Suppressor macrophage (primary cell): Measurements from ENCODE around the gene OLFM4.

Experiments used
- DNase-seq, 4 experiments: peaks; one replicate each; pipeline ENCODE4 v3.0.0-alpha.2; 2020 to 2022

Gene OLFM4

DNA sequence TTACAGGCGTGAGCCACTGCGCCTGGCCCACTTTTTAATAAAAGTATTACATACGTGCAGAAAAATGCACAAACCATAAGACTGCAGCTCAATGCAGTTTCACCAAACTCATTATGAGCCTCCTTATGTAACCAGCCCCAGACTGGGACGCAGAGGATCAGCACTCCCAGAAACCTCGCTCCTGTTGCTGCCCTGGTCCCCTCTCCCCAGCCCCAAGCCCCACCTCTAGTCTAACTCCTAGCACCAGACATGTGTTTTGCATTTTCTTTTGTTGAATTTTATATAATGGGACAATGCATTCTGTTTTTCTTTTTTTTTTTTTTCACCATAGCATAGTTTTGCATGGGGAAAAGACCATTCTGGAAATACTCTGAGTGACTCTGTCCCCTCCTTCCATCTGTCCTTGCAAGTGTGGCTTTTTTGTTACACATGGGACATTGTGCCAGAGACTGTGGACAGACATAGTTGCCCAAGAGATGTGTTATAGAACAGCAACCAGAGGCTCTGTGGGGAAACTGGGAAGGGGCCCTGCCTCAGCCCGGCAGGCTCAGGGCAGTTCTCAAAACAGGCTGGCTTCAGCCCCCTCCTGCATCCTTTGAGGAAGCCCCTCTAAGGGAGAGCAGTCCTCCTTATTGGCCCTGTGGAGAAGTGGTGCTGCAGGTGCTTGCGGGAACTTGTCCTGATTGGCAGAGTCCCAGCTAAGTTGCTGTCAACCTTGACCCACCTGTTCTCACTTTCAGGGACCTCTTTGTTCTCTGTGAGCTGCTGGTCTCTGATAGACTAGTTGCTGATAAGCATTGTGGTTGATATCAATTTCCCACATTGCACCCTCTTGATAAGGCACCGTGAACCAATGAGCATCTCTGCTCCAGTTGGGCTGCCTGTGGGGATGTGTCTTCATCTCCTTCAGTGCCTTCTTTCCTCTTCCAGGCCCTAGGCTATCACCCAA lies 13.8 kb upstream of the OLFM4 start:
- no peak for DNase-seq

DNA sequence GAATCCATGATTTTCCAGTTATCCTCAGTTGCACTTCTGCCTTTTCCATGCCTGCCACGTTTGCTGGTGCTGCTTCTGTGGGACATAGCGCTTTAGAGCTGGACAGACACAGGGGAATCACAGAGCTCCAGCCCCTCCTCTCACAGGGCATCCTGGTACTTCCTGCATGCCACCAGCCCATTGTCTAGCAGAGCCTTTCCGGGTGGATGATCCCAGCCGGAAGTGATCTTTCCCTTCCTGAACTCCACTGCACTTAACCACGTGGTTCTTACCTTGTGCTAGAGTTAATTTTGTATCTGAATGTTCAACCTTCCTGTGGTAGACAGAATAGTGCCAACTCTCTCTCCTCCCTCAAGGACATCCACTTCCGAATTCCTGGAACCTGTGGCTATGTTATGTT lies 12.6 kb upstream of the OLFM4 start:
- DNase-seq, result no peak

DNA sequence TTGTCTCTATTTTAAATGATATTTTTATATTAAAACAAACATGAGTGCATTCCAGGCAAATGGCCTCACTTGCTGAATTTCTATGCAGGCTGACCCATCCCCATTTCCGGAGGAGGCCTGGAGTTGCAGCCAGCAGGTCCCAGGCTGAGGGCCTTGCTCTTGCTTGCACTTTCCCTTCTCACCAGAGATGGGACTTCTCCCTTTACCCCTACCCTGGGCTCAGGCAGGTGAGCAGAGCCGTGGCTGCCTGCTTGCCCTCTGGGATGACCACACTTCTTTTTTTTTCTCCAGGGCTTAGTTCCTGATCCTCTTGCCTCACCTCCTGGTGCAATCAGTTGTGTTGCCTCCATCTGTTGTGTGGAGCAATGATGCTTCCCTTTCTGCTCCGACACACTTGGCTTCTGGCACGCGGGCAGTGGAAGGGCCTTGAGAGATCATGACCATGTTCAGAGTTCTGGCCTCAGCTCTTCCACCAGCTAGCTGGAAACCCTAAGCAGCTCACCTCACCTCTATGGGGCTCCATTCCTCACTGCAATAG lies 11.1 kb upstream of the OLFM4 start:
- peak; percentile 4 to 61 (median 40) for DNase-seq

DNA sequence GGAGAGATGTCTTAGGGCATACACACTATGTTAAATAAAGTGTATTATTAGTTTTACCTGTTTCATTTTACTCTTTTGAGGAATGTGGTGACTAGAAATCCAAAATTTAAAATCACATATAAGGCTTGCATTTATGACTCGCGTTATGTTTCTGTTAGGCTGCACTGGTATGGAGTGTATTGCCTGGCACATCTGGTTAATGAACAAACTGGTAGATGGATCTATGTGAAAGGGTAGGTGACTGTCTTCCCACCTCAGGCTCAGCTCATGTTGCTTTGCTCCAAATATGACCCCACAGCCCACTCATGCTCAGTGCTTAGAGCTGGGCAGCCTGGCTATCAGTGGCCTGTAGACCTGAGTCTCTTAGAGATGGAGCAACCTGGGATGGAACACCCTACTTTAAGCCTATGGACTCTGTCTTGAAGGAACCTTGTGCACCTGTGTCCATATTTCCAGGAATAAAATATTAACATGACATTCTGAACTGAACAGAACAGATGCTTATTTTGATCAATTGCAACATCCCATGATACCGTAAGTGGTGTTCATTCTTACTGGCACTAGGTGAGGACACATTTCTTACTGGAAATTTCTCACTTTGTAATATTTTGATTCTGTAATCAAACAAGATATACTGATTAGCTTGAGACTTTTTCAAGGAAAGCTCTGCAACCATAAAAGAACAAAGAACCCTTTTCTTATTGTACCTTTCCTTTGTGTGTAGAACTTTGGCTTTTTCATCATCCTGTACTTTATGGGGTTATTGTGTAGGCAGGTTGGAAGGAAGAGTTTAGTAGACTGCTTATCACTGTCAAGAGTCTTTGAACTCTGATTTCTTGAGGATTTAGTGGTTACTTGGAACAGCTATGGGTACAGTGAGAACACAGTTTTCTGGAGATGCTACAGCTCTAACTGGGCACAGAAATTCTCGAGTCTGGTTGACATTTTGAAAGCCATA lies 9.6 kb upstream of the OLFM4 start:
- DNase-seq, result no peak

DNA sequence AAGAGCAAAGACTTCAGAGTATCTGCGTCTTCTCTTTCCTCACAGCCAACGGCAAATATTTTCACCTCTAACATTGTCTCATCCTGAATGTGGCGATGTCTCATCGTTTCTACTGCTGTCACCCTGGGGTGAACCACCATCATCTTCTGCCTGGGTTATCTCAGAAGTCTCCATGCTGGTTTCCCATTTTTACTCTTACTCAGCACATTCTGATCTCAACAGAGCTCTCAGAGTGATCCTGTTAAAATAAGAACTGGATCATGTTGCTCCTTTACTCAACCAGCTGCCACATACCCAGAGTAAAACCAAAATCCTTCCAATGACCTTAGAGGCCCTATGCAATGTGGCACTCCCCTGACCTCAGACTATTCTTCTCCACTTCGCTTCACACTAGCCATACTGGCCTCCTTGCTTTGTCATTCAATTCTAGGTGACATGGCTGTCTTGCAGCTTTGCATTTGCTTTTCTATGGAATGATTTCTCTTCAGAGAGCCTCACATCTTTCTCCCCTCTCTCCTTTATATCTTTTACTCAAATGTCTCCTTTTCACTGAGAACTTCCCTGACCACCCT lies 7.8 kb upstream of the OLFM4 start:
- no peak for DNase-seq

DNA sequence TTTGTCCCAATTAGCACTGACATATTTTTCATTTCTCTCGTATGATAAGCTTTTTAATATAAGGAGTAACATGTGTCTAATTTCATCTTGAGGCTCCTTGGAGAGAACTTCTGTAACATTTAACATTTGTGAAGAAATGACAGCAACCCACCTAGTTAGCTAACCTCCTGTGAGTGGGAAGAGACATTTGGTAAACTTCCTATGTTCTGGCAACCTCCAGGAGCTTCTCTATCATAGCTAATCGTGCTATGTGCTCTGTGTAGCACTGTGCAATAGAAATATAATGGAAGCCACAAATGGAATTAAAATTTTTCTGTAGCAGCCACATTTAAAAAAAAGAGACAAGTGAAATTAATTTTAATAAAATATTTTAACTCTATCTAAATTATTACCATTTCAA lies 5.4 kb upstream of the OLFM4 start:
- DNase-seq, result peak in 2 of 4 experiments; percentile 20 to 24

DNA sequence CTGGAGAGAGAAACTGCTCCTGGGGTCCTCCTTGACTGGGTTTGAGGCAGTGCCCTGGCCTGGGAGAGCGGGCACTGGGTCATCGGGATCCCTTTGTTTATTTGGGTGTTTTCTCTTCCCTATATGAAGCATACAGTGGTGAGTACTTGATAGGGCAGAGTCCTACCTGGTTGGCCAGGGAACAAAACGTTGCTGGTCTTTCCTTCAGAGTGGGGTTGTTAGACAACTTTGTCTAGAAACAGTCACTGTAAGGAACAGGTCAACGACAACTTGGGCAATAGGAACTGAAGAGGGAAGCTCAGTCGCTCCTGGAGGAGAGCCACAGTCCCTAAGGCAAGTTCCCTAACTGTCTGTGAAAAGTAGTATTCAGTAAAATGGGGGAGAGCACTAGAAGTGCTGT lies 550 bp upstream of the OLFM4 start:
- DNase-seq, result no peak

DNA sequence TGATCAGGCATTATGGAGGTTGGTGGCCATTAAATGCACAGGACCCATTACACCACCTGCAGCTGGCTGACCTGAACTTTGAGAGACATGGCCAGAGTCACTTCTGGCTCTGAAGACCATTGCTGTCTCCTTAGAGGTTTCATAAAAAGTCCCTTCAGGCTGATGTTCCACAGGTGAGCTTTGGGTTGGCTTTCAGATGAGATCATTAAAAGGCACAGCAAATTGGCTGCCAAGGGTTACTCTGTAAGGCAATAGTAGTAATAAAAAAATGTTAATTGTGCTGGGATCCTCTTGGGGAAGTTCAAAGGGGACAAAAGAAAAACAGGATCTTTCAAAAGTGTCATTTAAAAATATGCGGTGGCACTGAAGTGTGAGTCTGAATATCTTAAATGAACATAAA lies 4.2 kb downstream of the OLFM4 start:
- no peak for DNase-seq

DNA sequence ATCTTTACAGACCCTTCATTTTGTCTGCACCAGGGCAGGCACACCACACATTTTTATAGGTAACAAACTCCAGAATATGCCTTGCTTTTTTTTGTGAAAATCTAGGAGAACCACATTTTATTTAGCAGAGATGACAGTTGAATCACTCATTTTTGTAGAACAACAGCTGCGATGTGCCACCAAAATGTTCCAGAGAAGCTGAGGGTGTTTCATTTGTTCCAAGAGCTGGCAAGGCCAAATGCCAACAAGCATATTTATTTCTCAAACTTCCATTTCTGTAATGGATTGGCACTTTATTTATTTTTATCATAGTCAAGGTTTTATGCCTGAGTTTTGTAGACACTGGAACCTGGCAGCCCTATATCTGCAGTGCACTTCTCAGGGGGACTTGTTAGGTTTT lies 10.4 kb downstream of the OLFM4 start:
- no peak for DNase-seq

DNA sequence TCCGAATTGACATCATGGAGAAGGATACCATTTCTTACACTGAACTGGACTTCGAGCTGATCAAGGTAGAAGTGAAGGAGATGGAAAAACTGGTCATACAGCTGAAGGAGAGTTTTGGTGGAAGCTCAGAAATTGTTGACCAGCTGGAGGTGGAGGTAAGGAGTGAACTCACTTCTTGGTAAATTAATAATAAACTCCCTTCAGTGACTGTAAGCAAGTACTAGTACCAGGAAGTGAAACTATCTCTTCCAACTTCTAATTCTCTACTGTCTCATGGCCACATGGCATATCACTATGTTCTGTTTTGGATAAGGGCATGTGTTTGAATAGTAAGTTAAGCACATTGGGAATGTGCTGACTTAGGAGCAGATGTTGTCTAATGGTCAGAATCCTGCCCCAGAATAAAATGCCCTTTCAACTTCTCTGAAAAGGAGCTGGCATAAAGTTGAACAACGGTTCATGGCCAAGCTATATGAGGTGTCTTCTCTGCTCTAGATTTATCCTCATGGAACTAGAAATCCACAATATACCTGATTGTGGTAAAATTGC lies 13.4 kb downstream of the OLFM4 start:
- DNase-seq, result peak in 1 of 4 experiments; percentile 10

DNA sequence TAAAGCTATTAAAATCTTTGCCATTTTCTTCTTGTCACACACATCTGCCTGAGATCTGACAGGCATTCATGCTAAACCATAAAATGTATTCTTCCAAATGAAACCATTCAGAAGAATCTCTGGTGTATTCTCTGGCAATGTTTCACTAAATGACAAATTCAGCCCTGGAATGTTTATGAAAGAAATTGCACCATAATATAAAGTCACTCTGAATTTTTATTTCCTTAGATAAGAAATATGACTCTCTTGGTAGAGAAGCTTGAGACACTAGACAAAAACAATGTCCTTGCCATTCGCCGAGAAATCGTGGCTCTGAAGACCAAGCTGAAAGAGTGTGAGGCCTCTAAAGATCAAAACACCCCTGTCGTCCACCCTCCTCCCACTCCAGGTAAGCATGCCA lies 14.3 kb downstream of the OLFM4 start:
- DNase-seq, result no peak

DNA sequence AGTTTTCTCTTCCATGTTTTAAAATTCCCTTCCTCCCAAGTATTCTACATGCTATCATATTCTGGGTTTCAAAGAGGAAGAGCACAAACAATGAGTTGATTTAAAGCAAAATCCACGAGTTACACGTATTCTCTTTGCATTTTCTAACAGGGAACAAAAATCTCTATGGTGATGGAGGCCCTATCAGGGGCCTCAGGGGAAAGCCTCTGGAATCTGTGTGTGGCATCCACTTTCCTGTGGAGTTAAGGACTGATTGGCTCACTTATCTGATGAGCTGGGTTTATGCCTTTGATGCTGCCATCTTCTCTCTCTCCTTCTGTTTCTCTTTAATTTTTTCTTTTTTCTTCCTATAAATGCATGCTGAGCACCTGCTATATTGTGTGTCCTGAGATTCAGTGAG lies 14.8 kb downstream of the OLFM4 start:
- no peak for DNase-seq

DNA sequence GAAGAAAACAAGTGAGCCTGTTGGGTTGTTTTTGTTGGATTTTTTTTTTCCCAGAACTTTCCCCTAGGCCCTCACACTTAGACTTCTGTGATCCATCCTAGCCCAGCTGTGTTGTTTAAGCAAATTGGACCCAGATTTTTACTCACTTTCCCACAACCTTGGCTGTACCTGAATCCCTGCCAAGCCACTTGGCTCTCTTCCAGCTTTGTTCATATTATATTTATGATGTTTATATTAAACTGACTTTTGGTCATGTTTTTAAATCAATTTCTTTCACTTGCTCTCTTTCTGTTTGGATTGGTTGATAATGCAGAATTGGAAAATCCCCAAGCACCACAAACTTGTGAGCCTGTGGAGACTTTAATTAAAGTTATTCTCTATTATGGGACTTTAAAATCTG lies 16.6 kb downstream of the OLFM4 start:
- no peak for DNase-seq

DNA sequence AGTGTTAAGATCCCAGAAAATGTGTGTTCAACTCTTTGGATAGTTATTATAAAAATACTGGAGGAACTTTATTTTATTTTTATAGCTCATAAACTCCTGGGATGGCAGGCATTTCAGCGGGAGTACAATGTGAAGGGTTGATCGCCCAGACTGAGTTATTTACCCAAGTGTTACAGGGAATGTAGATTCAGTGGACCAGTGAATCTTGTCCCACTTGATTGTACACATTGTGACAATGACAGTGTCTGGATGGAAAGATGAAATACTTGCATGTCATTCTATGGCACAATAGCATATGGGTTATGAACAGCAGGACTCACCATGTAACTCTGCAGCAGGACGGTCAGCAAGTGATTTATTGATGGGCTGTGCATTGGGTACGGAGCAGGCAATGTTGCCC lies 20.3 kb downstream of the OLFM4 start:
- no peak for DNase-seq

DNA sequence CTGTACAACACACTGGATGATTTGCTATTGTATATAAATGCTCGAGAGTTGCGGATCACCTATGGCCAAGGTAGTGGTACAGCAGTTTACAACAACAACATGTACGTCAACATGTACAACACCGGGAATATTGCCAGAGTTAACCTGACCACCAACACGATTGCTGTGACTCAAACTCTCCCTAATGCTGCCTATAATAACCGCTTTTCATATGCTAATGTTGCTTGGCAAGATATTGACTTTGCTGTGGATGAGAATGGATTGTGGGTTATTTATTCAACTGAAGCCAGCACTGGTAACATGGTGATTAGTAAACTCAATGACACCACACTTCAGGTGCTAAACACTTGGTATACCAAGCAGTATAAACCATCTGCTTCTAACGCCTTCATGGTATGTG lies 21.5 kb downstream of the OLFM4 start:
- DNase-seq, result no peak

DNA sequence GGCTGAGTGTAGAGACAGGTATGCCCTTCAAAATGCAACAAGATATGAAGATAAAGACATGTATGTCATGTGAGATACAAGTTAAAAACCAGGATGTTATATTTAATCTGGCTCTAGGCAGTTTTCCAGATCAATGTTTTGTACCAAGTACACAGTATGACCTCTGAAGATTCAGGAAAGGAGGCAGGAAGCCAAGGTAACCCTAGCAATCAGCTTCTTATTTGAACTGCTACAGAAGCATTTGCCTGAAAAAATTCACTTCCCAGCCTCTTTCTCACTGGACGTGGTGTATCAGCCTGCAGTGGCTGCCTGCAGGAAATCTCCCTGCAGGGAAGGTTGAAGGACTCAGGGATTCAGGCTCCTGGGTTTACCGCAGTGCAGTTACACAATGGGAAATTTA lies 24.1 kb downstream of the OLFM4 start:
- DNase-seq, result no peak

DNA sequence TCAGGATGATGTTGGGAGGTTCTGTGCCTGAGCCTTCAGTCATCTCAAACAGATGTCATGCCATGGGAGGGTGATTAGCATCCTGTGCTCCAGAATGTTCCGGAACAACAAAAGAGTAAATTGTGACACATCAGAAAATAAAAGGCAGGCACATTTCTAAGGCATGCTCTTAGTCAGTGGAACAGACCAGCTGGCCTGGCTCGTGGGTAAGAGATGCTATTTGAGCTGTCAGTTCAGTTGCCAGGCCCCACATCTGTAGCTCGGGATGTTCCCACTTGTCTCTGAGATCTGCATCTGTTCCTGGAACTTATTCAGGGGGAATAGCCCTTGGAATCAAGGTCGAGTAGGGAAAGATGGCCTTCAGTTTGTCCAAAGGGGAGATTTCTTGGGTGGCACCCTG lies 26.0 kb downstream of the OLFM4 start:
- DNase-seq, result no peak

DNA sequence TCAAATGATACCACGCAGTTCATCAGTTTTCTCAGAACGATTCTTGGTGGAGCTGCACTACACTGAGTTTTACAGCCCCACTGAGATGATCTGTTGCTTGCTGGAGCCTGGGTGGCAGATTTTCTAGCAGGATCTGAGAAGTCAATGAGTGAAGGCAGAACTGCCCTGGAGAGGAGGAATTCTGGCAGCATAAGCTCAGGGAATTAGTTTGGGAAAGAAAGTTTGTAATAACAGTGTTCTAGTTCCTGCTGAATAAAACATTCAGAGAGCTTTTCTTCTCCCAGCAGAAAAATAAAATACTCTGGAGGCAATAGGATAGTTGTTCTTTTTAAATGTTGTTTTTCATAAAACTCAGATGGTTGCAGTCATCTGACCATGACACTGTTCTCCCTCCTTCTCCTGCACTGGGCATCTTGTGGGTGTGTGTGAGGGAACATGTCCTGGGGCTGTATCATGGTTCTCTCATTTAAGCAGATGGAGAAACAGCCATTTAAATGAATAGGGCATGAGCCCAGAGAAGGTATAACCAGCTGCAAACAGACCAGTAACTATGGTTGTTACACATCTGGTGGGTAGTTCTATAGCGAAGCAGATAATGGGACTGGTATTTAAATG lies 29.6 kb downstream of the OLFM4 start:
- DNase-seq, result no peak

DNA sequence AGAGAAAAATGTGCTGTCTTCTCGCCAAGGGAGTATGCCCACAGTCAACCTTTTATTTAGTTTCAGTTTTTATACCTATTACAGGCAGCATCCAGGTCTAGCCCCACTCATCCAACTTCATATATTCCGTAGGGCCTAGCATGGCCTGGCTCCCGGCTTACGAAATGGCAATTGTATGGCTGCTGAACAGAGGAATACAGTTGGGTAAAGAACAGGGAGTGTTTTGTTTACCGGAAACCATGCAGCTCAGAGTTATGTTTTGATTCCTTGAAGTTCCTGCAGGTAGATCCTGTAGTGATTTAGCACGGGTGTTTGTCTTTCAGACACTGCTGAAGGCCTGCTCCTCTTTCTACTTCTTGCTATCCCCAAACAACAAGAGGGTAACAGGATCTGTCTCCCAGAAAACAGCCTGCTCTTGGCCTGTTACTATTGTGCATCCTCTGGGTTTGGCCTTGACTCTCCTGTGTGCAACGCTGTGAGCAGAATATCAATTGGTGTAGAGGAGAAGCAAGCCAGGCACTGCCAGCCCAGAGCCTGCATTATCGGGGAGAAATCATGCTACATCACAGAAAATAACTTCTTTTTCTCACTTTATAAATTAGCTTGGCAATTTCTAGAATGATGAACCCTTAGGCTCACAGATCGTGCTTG lies 32.4 kb downstream of the OLFM4 start:
- no peak for DNase-seq

DNA sequence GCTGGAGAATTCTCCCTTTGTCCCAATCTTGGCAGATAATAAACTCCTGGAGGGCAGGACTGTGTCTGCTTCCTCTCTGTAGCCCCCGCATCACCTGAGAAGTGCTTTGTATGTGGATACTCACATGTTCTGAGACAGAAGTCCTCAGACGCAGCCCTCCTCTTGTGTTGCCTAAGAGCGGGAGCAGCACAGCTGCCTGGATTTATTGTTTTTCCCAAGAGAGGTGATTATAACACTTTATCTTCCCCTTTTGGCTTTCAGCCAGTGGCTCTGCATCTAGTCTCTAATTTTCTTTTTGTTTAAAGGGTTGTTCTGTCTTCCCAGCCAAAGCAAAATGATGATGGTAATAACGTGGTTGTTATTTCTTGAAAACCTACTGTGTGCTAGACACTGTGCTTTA lies 36.1 kb downstream of the OLFM4 start:
- peak in 1 of 4 experiments; percentile 1 for DNase-seq

DNA sequence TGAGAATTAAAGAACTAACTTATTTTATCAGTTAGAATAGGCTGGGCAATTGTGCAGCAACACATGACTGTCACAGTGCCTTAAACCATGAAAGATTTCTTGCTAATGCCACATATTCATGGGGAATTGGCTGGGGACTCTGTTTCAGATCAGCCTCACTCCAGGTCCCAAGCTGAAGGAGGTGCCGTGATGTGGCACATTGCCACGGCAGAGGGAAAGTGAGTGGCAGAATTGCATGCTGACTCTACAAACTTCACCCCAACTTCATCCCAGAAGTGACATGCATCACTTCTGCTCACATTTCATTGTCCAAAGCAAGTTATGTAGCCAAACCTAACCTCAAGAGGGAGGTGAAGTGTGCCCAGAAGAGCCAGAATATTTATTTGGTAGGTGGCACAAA lies 37.8 kb downstream of the OLFM4 start:
- DNase-seq, result no peak
